ENCODE data around the gene ARHGAP20.

DNA sequence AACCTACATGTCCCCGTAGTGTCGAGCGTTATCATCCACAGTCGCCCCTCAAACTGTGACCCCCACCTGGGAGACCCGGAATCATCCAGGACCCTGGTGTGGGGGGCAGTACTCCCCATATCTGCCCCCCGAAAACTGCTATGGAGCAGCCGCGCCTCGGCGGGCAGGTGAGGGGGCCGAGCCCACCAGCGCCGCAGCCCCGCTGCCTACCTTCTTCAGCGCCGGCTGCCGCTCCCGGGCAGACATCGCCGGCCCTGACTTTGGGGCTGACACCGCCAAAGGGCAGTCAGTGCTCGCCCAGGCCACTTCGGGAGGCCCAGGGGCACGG lies 825 bp downstream of the ARHGAP20 start:
- TF ChIP-seq, protein P1, sequence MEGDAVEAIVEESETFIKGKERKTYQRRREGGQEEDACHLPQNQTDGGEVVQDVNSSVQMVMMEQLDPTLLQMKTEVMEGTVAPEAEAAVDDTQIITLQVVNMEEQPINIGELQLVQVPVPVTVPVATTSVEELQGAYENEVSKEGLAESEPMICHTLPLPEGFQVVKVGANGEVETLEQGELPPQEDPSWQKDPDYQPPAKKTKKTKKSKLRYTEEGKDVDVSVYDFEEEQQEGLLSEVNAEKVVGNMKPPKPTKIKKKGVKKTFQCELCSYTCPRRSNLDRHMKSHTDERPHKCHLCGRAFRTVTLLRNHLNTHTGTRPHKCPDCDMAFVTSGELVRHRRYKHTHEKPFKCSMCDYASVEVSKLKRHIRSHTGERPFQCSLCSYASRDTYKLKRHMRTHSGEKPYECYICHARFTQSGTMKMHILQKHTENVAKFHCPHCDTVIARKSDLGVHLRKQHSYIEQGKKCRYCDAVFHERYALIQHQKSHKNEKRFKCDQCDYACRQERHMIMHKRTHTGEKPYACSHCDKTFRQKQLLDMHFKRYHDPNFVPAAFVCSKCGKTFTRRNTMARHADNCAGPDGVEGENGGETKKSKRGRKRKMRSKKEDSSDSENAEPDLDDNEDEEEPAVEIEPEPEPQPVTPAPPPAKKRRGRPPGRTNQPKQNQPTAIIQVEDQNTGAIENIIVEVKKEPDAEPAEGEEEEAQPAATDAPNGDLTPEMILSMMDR (IDR thresholded peaks at IDR 0.05): no peak
- TF ChIP-seq POLR2A (IDR thresholded peaks at IDR 0.05): no peak

All from thyroid gland (tissue), 4 donors.